SK-N-SH (cell line): Measurements from ENCODE around the gene ETV3. TPM values are rescaled to one million over a fixed set of nuclear protein-coding genes. Genes with fewer than 3 reads are reported as not detected.

Source experiments
- CTCF ChIA-PET: fragments of 300-600, 350-600 bp; formaldehyde crosslinking; extraction: SDS; loops from one replicate; lab custom pipeline; 2021; lab: Yijun Ruan, JAX
- POLR2A ChIA-PET: fragments of 350-600 bp; sonication (Branson Sonifier 250); formaldehyde crosslinking; extraction: SDS; loops from one replicate; lab custom pipeline; 2020; ENCODE audit warnings: antibody characterized with exemption, inconsistent platforms; lab: Yijun Ruan, JAX
- DNase-seq: peaks from one replicate; pipeline ENCODE4 v3.0.0; 2012
- H2AFZ ChIP-seq: fragments of 200-600 bp; sonication (generic); 2 replicates; pipeline ENCODE4 v1.8.1; 2016; ENCODE audit warnings: antibody characterized with exemption, mild to moderate bottlenecking, low read depth
- H3F3A ChIP-seq: fragments of 200-600 bp; sonication (generic); replicated peaks from 2 replicates; pipeline ENCODE3; 2016; ENCODE audit warnings: antibody characterized with exemption, mild to moderate bottlenecking; ENCODE audit not compliant: insufficient read depth
- H3K27ac ChIP-seq, 2 experiments: fragments of 200-500 bp in 1 of 2; fragments of 200-600 bp in 1 of 2; sonication (Bioruptor generic) in 1 of 2; sonication (generic), shearing (Covaris generic) in 1 of 2; 2 replicates each; pipeline versions ENCODE4 v1.5.1 to v1.6.1; 2014 to 2016; ENCODE audit warnings: low read depth in 2 of 2, inconsistent platforms in 1 of 2, low read length in 1 of 2, mild to moderate bottlenecking in 1 of 2, mixed read lengths in 1 of 2
- H3K27me3 ChIP-seq: fragments of 200-600 bp; sonication (generic), shearing (Covaris generic); 2 replicates; pipeline ENCODE4 v1.6.1; 2016; ENCODE audit warnings: mixed run types; ENCODE audit not compliant: insufficient read depth
- H3K36me3 ChIP-seq, 2 experiments: fragments of 200-500 bp in 1 of 2; fragments of 200-600 bp in 1 of 2; sonication (Bioruptor generic) in 1 of 2; sonication (generic) in 1 of 2; replicated peaks in 1 of 2; 2 replicates each; pipeline versions ENCODE3 to v1.5.1; 2014 to 2016; ENCODE audit warnings: low read length in 1 of 2, mild to moderate bottlenecking in 1 of 2; ENCODE audit not compliant: insufficient read depth in 2 of 2, control insufficient read depth in 1 of 2
- H3K4me1 ChIP-seq, 2 experiments: fragments of 200-500 bp in 1 of 2; fragments of 200-600 bp in 1 of 2; sonication (Bioruptor generic) in 1 of 2; sonication (generic), shearing (Covaris generic) in 1 of 2; 2 replicates each; pipeline versions ENCODE4 v1.5.1 to v1.6.1; 2014 to 2016; ENCODE audit warnings: low read depth in 1 of 2, low read length in 1 of 2, mixed run types in 1 of 2; ENCODE audit not compliant: insufficient read depth in 2 of 2, control insufficient read depth in 1 of 2
- H3K4me2 ChIP-seq: fragments of 200-600 bp; sonication (generic), shearing (Covaris generic); 2 replicates; pipeline ENCODE4 v1.6.1; 2017; ENCODE audit warnings: mixed run types
- H3K4me3 ChIP-seq, 2 experiments: fragments of 200-500 bp in 1 of 2; fragments of 200-600 bp in 1 of 2; sonication (Bioruptor generic) in 1 of 2; sonication (generic), shearing (Covaris generic) in 1 of 2; 2 replicates each; pipeline versions ENCODE4 v1.5.1 to v1.8.1; 2014 to 2016; ENCODE audit warnings: low read depth in 2 of 2, inconsistent platforms in 1 of 2, low read length in 1 of 2, mild to moderate bottlenecking in 1 of 2, mixed read lengths in 1 of 2, moderate library complexity in 1 of 2
- H3K79me2 ChIP-seq: fragments of 200-600 bp; sonication (generic); 2 replicates; pipeline ENCODE4 v1.8.1; 2017; ENCODE audit warnings: mild to moderate bottlenecking; ENCODE audit not compliant: insufficient read depth
- H3K9ac ChIP-seq: fragments of 200-600 bp; sonication (generic); 2 replicates; pipeline ENCODE4 v1.6.1; 2017; ENCODE audit warnings: mixed run types
- H3K9me2 ChIP-seq: fragments of 200-600 bp; sonication (generic); 2 replicates; pipeline ENCODE4 v1.6.1; 2017; ENCODE audit warnings: mixed run types
- H3K9me3 ChIP-seq: fragments of 200-600 bp; sonication (generic); 2 replicates; pipeline ENCODE4 v1.6.1; 2017; ENCODE audit warnings: mixed run types, mild to moderate bottlenecking, moderate library complexity
- H4K20me1 ChIP-seq: fragments of 200-600 bp; sonication (generic); 2 replicates; pipeline ENCODE4 v1.6.1; 2017; ENCODE audit warnings: mild to moderate bottlenecking, mixed run types; ENCODE audit not compliant: insufficient read depth
- ELF1 ChIP-seq: IDR thresholded peaks from 2 replicates; pipeline ENCODE4 v1.4.0; 2012
- EP300 ChIP-seq, 2 experiments: IDR thresholded peaks; 2 replicates each; pipeline versions ENCODE4 v1.4.0 to v1.6.1; 2012; ENCODE audit warnings: borderline replicate concordance in 1 of 2, low read depth in 1 of 2, low read length in 1 of 2
- EZH2phosphoT487 ChIP-seq: fragments of 200-600 bp; sonication (generic); IDR thresholded peaks from 2 replicates; pipeline ENCODE4 v1.6.1; 2017; ENCODE audit warnings: low read depth, mixed run types, mild to moderate bottlenecking, antibody characterized with exemption, moderate library complexity, borderline replicate concordance
- FOXJ3 ChIP-seq: sonication (generic); formaldehyde crosslinking; IDR thresholded peaks from 2 replicates; pipeline ENCODE4 v1.5.1; 2020; ENCODE audit warnings: mild to moderate bottlenecking, missing genetic modification reagents
- FOXM1 ChIP-seq: IDR thresholded peaks from 2 replicates; pipeline ENCODE4 v1.4.0; 2012; ENCODE audit warnings: low read depth, mild to moderate bottlenecking
- GABPA ChIP-seq: IDR thresholded peaks from 2 replicates; pipeline ENCODE4 v1.4.0; 2012; ENCODE audit warnings: low read depth, mild to moderate bottlenecking
- MEF2A ChIP-seq: IDR thresholded peaks from 2 replicates; pipeline ENCODE4 v1.4.0; 2012; ENCODE audit warnings: low read depth, borderline replicate concordance
- NFIC ChIP-seq: IDR thresholded peaks from 2 replicates; pipeline ENCODE4 v1.4.0; 2012; ENCODE audit warnings: borderline replicate concordance
- NRF1 ChIP-seq: IDR thresholded peaks from 2 replicates; pipeline ENCODE4 v1.6.1; 2012; ENCODE audit warnings: low read depth, mild to moderate bottlenecking, low read length
- PBX3 ChIP-seq: IDR thresholded peaks from 2 replicates; pipeline ENCODE4; 2012
- POLR2AphosphoS5 ChIP-seq: IDR thresholded peaks from 2 replicates; pipeline ENCODE4 v1.6.1; 2012; ENCODE audit warnings: low read depth, low read length
- RAD21 ChIP-seq: IDR thresholded peaks from 2 replicates; pipeline ENCODE4 v1.6.1; 2012; ENCODE audit warnings: mild to moderate bottlenecking, low read length
- RFX5 ChIP-seq: IDR thresholded peaks from 2 replicates; pipeline ENCODE4 v1.6.1; 2012; ENCODE audit warnings: mild to moderate bottlenecking, improper control_type of control experiment, low read length
- TCF12 ChIP-seq: IDR thresholded peaks from 2 replicates; pipeline ENCODE4 v1.4.0; 2012
- TEAD4 ChIP-seq: IDR thresholded peaks from 2 replicates; pipeline ENCODE4 v1.4.0; 2012; ENCODE audit warnings: mild to moderate bottlenecking, borderline replicate concordance; ENCODE audit not compliant: insufficient read depth
- USF2 ChIP-seq: fragments of 150-350 bp; IDR thresholded peaks from 2 replicates; pipeline ENCODE4 v1.6.1; 2017; ENCODE audit warnings: antibody characterized with exemption, low read length, low read depth, borderline replicate concordance
- WGBS: methylation state at CpG from one replicate; pipeline ENCODE4 v1.1.6; 2017; ENCODE audit warnings: low lambda C conversion rate; 5-methylcytosine and 5-hydroxymethylcytosine counted together
- polyA plus RNA-seq, 3 experiments: library from polyadenylated mRNA; depleted of rRNA; stranded (reverse); fragments of >200 nt; gene quantifications; 2 replicates each; pipeline ENCODE4 v1.2.3, GENCODE V29; 2012
- TF ChIP-seq, protein P1 (sequence below): fragments of 200-600 bp; sonication (generic); IDR thresholded peaks from 2 replicates; pipeline ENCODE4 v1.6.1; 2017; ENCODE audit warnings: antibody characterized with exemption, mild to moderate bottlenecking, moderate library complexity
- TF ChIP-seq, protein P2 (sequence below): IDR thresholded peaks from 2 replicates; pipeline ENCODE4 v1.6.1; 2012; ENCODE audit warnings: mild to moderate bottlenecking, low read depth, low read length, moderate library complexity
- TF ChIP-seq, protein P3 (sequence below): IDR thresholded peaks from 2 replicates; pipeline ENCODE4 v1.4.0; 2012; ENCODE audit warnings: low read depth, borderline replicate concordance

Gene ETV3
- polyA plus RNA-seq, 1 of the 3 experiments (the other 2 are of a cell fraction), result 5.4 TPM

DNA sequence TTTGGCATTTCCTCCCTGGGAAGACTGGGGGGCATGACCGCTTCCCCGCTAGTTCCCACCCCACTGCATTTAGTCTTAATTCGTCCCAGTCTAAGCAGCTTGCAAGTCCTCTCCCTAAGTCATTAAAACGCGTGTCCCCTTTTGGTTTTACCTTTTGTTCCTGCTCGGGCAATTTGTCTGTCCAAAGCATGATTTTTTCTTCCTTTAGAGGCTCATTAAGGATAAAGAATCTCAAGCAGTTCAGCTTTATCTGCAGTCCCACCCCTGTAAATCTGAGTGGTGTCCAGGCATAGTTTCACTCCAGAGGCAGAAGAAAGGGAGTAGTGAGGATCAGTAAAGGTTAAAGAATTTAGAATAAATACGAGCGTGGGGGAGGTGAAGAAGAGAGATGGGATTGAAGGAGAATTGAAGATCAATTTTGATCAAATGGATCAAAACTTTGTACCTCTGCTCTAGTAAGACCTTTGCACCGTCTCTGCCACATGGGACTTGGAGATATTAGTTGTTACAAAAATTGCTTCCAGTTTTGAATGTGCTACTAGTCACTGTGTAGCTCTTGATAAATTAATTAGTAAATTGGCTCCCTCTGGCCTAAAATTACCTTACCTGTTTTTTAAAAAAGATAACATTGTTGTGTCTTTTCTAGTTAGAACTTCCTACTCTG is 989 bp upstream of the ETV3 start:
- DNase-seq, result no peak
- peak overlapping the region; percentile 86 for H3K9ac ChIP-seq
- WGBS, result 81% methylated on average over 9 of the region's 9 CpGs
- TF ChIP-seq NRF1 (no peak), NFIC (no peak), RAD21 (no peak), TCF12 (no peak), ELF1 (no peak), GABPA (no peak), MEF2A (no peak), USF2 (no peak), RFX5 (no peak), TEAD4 (no peak), EZH2phosphoT487 (no peak), FOXJ3 (no peak), EP300 (IDR thresholded peaks at IDR 0.05; ENCODE audit: borderline replicate concordance in 1 of 2, low read depth in 1 of 2, low read length in 1 of 2) (no peak), POLR2AphosphoS5 (no peak), FOXM1 (no peak), PBX3 (no peak)
- TF ChIP-seq, protein P1, sequence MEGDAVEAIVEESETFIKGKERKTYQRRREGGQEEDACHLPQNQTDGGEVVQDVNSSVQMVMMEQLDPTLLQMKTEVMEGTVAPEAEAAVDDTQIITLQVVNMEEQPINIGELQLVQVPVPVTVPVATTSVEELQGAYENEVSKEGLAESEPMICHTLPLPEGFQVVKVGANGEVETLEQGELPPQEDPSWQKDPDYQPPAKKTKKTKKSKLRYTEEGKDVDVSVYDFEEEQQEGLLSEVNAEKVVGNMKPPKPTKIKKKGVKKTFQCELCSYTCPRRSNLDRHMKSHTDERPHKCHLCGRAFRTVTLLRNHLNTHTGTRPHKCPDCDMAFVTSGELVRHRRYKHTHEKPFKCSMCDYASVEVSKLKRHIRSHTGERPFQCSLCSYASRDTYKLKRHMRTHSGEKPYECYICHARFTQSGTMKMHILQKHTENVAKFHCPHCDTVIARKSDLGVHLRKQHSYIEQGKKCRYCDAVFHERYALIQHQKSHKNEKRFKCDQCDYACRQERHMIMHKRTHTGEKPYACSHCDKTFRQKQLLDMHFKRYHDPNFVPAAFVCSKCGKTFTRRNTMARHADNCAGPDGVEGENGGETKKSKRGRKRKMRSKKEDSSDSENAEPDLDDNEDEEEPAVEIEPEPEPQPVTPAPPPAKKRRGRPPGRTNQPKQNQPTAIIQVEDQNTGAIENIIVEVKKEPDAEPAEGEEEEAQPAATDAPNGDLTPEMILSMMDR, result no peak
- TF ChIP-seq, protein P2, sequence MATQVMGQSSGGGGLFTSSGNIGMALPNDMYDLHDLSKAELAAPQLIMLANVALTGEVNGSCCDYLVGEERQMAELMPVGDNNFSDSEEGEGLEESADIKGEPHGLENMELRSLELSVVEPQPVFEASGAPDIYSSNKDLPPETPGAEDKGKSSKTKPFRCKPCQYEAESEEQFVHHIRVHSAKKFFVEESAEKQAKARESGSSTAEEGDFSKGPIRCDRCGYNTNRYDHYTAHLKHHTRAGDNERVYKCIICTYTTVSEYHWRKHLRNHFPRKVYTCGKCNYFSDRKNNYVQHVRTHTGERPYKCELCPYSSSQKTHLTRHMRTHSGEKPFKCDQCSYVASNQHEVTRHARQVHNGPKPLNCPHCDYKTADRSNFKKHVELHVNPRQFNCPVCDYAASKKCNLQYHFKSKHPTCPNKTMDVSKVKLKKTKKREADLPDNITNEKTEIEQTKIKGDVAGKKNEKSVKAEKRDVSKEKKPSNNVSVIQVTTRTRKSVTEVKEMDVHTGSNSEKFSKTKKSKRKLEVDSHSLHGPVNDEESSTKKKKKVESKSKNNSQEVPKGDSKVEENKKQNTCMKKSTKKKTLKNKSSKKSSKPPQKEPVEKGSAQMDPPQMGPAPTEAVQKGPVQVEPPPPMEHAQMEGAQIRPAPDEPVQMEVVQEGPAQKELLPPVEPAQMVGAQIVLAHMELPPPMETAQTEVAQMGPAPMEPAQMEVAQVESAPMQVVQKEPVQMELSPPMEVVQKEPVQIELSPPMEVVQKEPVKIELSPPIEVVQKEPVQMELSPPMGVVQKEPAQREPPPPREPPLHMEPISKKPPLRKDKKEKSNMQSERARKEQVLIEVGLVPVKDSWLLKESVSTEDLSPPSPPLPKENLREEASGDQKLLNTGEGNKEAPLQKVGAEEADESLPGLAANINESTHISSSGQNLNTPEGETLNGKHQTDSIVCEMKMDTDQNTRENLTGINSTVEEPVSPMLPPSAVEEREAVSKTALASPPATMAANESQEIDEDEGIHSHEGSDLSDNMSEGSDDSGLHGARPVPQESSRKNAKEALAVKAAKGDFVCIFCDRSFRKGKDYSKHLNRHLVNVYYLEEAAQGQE, result no peak
- TF ChIP-seq, protein P3, sequence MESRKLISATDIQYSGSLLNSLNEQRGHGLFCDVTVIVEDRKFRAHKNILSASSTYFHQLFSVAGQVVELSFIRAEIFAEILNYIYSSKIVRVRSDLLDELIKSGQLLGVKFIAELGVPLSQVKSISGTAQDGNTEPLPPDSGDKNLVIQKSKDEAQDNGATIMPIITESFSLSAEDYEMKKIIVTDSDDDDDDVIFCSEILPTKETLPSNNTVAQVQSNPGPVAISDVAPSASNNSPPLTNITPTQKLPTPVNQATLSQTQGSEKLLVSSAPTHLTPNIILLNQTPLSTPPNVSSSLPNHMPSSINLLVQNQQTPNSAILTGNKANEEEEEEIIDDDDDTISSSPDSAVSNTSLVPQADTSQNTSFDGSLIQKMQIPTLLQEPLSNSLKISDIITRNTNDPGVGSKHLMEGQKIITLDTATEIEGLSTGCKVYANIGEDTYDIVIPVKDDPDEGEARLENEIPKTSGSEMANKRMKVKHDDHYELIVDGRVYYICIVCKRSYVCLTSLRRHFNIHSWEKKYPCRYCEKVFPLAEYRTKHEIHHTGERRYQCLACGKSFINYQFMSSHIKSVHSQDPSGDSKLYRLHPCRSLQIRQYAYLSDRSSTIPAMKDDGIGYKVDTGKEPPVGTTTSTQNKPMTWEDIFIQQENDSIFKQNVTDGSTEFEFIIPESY, result no peak
- H3K27ac ChIP-seq, result peak overlapping the region; percentile 73 to 96
- peaks cover 13 to 33% of the 10 kb centered on the region in 2 experiments; a peak in 3 of 4 replicates for H3K4me1 ChIP-seq
- peak overlapping the region; percentile 94 for H2AFZ ChIP-seq
- peak overlapping the region; percentile 89 to 91 for H3K4me3 ChIP-seq
- peak overlapping the region; percentile 98 for H3K4me2 ChIP-seq
- peaks cover 18% of the 10 kb centered on the region for H3F3A ChIP-seq
- CTCF ChIA-PET, result interaction anchor here (0.9 to 15.8 kb wide), 5 partner anchors 12 to 95 kb away, joined by 3 to 194 read pairs (median 4); no protein-coding TSS in a partner anchor
- H3K36me3 ChIP-seq, result peaks cover 17 to 19% of the 10 kb centered on the region in 2 experiments
- no peaks in the 10 kb centered on the region for H3K9me2 ChIP-seq
- no peaks in the 10 kb centered on the region for H3K9me3 ChIP-seq
- H3K79me2 ChIP-seq, result peaks cover 38% of the 10 kb centered on the region
- H4K20me1 ChIP-seq, result peaks cover 29% of the 10 kb centered on the region
- H3K27me3 ChIP-seq, result no peaks in the 10 kb centered on the region
- POLR2A ChIA-PET, result interaction anchor here (1.2 to 1.9 kb wide), 2 partner anchors 16 to 49 kb away, joined by 5 to 10 read pairs; no protein-coding TSS in a partner anchor
